TTC549 (cell line): ENCODE measurements around the gene RREB1.

Experiments
- FAIRE-seq: peaks from 2 replicates; lab custom pipeline; 2012; peaks lifted over from hg19 to GRCh38; lab: Jason Lieb, UNC

RREB1 gene

DNA sequence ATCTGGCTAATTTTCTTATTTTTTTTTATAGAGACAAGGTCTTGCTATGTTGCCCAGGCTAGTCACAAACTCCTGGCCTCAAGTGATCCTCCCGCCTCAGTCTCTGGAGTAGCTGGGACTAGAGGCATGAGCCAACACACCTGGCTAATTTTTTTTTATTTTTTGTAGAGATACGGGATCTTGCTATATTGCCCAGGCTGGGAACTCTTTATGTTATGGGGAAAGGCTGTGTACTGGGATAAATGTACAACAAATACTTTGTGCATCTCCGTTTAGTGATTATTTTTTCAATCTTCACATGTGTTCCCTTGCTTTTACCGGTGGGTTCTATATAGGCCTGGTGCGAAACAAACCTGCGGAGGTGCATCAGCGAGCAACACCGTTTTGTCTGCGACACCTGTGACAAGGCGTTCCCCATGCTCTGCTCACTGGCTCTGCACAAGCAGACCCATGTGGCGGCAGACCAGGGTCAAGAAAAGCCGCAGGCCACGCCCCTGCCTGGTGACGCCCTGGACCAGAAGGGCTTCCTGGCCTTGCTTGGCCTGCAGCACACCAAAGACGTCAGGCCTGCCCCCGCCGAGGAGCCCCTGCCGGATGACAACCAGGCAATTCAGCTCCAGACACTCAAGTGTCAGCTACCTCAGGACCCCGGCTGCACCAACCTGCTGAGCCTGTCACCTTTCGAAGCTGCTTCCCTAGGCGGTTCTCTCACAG lies 121.1 kb downstream of the RREB1 start:
- FAIRE-seq: no peak

DNA sequence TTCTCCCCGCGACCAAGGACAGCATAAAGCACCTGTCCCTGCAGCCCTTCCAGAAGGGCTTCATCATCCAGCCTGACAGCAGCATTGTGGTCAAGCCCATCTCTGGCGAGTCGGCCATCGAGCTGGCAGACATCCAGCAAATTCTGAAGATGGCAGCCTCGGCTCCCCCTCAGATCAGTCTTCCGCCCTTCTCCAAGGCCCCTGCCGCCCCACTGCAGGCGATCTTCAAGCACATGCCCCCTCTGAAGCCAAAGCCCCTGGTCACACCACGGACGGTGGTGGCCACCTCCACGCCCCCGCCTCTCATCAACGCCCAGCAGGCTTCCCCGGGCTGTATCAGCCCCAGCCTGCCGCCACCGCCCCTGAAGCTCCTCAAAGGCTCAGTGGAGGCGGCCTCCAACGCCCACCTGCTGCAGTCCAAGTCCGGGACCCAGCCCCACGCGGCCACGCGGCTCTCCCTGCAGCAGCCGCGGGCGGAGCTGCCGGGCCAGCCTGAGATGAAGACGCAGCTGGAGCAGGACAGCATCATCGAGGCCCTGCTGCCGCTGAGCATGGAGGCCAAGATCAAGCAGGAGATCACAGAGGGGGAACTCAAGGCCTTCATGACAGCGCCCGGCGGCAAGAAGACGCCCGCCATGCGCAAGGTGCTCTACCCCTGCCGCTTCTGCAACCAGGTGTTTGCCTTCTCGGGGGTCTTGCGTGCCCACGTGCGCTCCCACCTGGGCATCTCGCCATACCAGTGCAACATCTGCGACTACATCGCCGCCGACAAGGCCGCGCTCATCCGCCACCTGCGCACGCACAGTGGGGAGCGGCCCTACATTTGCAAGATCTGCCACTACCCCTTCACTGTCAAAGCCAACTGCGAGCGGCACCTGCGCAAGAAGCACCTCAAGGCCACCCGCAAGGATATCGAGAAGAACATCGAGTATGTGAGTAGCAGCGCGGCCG lies 121.9 kb downstream of the RREB1 start:
- no peak for FAIRE-seq

DNA sequence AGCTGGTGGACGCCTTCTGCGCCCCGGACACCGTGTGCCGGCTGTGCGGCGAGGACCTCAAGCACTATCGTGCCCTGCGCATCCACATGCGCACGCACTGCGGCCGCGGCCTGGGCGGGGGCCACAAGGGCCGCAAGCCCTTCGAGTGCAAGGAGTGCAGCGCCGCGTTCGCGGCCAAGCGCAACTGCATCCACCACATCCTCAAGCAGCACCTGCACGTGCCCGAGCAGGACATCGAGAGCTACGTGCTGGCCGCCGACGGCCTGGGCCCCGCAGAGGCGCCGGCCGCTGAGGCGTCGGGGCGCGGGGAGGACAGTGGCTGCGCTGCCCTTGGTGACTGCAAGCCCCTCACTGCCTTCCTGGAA lies 122.5 kb downstream of the RREB1 start:
- FAIRE-seq: no peak

DNA sequence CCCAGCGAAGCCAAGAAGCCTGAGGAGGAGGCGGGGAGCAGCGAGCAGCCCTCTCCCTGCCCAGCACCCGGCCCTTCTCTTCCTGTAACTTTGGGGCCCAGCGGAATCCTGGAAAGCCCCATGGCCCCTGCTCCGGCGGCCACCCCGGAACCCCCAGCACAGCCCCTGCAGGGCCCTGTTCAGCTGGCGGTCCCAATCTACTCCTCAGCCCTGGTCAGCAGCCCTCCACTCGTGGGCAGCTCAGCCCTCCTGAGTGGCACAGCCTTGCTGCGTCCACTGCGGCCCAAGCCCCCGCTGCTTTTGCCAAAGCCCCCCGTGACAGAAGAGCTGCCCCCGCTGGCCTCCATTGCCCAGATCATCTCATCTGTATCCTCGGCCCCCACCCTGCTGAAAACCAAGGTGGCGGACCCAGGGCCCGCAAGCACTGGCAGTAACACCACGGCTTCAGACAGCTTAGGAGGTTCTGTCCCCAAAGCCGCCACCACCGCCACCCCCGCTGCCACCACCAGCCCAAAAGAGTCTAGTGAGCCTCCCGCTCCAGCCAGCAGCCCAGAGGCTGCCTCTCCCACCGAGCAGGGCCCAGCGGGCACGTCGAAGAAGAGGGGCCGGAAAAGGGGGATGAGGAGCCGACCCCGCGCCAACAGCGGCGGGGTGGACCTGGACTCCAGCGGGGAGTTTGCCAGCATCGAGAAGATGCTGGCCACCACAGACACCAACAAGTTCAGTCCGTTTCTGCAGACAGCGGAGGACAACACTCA lies 123.4 kb downstream of the RREB1 start:
- FAIRE-seq: no peak

DNA sequence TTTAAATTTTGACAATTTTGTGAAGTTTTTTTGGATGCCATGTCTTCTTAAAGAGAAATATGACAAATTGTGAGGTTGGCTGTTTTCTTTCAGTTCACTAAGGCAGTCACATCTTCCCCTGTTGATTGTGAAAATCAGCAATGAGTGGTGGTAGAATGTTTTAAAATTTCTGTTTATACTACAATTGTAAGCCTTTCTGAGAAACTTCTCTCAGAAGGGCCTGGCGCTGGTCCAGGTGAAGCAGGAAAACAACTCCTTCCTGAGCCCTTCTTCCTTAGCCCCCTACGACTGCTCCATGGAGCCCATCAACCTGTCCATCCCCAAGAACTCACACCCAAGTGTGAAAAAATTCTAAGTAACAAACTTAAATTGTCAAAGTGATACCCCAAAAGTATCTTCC lies 124.6 kb downstream of the RREB1 start:
- no peak for FAIRE-seq

DNA sequence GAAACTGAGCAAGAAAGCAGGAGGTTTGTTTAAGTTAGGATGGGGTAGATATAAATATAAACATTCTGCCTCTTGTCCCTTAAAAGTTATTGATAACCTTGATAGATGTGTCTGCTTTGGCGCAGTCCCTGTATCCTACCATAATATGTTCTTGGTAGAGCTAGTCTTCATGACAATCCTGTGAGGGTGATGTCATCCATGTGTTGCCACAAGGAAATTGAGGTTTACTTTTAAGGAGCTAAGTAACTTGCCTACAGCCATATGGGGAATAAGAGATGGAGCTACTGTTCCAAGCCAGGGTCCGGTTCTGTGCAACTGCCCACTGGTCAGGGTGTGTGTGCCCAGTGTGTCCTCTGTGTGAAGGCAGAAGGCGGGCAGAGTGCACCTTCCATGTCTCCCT lies 126.8 kb downstream of the RREB1 start:
- FAIRE-seq: no peak

DNA sequence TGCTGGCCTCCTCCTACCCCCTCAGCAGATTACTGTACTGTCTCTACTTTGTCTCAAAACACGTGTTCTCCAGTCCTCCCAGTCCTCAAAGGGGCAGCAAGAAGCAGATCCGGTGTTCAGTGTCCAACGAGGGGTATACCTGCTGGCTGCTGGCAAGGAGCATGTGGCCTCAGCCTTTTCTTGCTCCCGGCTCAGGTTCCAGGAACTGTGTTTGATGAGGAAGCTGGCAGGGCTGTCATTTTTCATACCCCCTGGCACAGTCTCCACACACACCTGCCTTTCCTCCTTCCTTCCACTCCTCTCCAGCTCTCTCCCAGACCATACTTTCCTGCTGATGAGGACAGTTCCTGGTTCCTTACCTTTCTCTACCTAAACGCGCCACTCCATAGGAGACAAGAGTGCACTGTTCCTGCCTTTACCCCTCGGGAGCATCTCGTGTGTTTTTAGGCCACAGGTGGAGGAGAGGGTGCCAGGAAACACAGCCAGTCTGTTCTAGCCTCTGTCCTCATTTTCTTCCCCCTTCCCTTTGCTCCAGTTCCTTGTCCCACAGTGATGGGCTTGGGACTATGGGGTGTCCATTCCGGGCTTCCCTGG lies 128.0 kb downstream of the RREB1 start:
- no peak for FAIRE-seq

DNA sequence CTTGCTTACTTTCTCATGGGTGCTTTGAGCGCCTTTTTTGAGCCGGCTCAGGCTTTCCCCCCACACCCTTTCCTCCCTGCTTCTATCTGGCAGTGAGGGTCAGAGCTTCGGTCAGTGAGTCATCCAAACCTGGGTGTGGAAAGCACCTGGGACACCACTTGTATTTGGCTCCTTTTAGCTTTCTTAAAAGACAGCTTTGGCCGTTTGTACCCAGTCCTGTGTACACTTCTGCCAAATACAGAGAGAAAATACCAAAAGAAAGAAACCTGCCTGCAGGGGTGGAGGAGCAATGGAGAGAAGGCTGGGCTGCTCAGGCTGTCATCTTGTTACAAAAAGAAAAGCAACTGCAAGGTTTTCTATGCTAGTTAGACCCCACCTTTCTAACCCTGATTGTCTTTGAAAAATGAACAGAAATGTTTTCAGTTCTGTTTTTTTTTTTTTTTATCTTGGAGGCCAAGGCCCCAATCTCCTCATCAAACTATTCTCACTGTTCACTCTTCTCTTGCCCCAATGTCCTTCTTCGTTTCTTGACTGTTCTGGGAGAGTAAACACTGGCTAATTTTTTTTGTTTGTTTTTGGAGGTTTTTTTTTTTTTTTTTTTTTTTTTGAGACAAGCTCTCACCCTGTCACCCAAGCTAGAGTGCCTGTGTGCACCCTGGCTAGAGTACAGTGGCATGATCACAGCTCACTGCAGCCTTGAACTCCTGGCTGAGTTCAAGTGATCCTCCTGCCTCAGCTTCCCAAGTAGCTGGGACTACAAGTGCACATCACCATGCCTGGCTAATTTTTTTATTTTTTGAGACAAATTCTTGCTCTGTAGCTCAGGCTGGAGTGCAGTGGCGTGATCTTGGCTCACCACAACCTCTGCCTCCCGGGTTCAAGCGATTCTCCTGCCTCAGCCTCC lies 128.8 kb downstream of the RREB1 start:
- no peak for FAIRE-seq

DNA sequence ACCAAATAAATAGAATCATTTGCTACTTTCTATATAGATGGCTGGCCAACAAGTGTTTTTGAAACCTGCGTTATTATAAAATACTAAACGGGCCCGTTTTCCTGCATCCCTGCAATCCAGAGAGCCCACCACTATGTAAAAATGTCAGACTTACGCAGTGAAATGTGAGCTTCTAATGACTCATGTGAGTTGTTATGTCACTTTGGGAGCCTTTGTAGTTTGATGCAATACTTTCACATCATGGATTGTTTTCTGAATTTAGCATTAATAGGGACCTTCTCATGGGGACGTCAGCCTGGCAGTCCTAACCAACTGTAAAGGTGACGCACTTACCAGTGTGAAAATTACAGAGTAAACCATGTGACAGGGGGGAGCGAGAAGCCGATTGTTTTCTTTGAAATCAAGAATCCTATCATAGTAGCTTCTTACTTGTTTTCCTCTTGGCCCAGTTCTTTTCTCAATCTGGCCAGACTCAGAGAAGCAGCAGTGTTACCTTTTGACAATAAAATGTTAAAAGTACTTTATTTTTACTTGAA lies 130.0 kb downstream of the RREB1 start:
- FAIRE-seq: no peak

DNA sequence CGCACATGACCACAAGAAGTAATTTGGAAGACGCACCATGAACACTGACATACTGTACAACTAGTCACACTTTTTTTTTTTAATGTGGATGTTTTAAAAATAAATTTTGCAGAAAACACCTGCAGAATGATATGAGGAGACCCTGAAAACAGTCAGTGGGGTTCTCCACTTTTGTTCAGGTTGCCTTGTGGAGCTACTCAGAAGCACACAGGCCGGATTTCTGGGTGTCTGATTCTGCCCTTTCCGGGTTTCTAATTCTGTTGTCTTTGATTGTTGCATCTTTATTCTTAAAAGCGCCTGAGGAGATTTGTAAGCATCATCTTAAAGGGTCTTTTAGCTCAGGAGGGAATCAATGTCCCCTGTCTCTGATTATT lies 130.8 kb downstream of the RREB1 start:
- no peak for FAIRE-seq

DNA sequence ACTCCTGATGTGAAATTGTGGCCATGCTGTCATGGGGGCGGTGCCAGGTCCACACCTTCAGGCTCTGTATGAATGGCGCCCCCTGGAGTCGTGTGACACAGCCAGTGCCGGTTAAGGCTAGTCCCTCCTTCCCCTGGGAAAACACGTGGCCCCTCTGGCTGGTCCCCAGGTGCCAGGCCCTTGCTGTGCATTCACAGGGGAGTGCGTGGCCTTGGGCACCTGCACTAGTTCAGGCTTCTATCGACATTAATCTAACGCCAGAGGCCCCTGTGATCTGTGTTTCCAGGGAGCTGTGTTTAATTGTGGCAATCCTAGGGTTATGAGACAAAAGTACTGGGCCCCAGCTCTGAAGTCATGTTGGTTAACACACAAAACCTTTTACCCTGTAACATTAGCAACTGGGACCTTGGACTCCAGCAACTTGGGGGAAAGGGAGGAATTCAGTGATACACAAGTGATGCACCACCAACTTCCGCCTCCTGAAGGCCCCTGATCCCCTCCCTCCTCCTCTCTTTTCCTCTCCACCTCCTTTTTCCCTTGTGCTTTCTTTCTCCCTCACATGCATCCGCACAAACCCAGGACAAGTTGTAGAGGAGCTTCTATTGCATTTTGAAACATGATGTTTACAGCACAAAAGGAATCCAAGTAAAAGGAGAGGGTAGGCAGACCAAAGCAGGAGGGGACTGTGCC lies 131.3 kb downstream of the RREB1 start:
- FAIRE-seq: no peak

DNA sequence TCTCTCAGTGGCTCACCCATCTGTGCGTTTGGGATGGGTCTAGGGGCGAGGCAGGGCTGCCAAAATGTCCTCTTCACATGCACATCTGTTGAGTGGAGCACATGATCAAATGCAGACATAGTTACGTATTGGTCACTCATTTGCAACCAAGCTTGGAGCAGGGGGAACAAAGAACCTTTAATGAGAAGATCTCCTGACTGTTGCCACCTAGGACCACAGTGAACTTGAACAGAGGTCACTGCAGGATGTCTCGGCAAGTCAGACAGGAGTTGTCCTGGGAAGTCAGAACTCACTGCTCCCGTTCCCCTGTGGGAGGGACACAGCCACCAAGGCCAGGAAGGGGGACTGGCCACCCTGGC lies 131.8 kb downstream of the RREB1 start:
- FAIRE-seq: no peak

DNA sequence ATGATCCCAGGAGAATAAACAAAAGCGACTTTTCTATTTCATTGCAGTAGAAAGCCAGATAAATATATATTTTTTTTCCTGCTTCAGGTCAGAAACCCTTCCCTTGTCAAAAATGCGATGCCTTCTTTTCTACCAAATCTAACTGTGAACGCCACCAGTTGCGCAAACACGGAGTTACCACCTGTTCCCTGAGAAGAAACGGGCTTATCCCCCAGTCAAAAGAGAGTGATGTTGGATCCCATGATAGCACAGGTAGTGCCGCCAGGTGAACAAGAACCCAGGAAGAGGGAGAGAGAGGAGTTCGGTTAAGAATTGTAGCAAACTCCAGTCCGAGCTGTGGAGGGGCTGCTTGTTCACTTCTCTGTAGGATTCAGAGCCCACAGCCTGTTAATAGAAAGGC lies 132.6 kb downstream of the RREB1 start:
- no peak for FAIRE-seq

DNA sequence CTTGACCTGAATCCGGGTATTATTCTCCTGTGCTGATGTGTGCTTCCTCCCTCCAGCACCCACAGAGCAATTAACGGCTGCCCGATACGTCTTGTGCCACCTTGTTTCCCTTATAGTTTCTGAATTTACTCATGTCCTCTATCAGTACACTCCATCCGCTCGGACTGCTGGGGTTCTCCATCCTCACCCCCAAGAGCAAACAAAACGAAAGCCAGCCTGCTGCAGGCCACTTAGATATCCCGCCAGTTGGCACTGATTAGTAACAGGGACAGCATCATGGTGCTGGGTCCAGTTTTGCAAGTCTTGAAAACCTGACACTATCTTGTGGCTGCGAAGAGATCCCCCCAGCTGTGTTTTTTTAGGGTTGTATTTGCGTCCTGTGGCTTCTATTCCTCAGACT lies 133.4 kb downstream of the RREB1 start:
- FAIRE-seq: no peak

DNA sequence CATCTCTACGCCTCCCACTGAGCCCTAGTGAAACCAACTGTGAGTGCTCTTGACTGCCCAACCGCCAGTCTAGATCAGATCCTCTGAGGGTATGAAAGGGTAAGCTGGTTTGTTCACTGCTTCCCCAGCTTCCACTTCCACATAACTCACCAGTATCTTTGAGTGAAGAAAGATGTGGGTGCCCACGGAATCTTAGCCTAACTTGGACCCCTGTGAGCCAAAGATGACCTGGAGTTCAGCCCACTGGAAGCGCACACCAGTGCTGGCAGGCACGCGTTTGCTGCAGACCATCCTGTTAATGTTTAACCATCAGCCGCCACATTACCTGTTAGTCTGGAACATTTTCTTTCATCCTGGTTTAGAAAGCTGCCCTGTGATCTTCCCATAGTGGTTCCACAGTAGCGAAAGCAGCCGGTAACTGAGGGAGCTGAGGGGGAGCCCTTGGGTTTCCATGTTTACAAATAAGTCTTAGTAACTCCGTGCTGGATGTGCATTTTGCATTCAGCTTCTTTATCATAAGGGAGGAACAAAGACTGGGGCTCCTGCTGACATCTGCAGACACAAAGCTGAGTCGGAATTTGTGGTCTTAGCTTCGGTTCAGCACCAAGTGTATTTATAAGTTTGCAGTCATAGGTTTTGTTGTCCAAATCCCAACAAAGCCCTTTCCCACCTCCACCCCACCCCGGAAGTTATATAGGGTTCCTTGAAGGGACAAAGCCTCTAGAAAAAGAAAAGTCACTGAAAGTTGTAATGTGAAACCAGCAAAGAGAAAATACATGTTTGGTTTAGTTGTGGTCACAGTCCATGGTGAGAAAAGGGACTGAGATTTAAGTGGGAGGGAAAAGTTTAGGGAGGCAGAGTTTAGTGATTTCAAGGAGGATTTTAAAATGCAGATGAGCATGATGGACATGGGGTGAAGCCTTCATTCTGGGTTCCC lies 134.2 kb downstream of the RREB1 start:
- no peak for FAIRE-seq

DNA sequence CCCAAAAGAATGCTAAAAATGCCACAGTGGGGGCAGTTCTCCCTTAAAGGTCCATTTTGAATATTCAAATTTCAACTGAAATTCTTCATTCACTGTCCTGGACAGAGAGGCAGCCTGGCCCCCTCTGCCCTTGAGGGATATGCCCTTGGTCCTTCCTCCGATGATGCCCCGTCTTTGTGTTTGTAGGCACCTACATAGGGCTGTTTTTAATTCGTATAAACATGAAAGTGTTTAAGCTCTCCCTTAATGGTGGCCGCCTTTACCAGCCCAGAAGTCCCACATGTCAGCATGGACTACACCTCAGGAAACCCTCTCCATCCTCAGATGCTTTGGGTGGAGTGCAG lies 135.0 kb downstream of the RREB1 start:
- no peak for FAIRE-seq

DNA sequence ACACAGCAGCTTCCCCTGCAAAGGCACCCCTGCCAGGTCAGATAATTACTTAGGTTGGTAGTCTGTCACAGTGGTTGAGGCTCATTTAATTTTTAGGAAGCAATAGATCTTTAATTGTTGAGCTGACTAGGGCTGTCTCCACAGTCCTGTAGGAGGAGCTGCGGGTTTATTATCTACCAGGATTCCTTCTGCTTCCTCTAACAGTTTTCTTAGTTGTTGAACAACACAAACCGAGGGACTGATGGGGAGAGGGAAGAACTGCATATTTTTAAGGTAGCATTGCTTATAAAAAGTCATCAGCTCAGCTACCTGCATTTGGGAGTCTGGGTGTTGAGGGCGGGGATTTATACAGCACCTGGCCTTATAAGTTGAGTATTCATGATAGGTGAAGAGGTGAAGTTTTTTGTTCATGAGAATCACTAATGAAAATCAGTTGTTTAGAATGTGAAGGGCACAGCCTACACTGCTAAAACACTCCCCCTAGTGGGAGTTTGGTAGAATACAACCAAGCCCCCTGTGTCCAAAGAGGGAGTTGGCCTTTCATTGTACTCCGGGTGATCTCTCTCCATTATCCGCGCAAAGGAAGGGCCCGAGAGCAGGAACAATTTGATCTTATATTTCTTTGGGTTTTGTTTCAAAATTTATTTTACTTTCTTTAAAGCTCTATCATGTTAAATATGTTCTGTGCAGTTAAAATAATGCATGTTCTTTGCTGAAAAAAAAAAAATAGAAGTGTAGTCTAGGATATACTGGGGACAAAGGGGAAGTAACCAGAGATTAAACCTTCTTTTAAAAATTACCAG lies 135.6 kb downstream of the RREB1 start:
- FAIRE-seq: no peak

DNA sequence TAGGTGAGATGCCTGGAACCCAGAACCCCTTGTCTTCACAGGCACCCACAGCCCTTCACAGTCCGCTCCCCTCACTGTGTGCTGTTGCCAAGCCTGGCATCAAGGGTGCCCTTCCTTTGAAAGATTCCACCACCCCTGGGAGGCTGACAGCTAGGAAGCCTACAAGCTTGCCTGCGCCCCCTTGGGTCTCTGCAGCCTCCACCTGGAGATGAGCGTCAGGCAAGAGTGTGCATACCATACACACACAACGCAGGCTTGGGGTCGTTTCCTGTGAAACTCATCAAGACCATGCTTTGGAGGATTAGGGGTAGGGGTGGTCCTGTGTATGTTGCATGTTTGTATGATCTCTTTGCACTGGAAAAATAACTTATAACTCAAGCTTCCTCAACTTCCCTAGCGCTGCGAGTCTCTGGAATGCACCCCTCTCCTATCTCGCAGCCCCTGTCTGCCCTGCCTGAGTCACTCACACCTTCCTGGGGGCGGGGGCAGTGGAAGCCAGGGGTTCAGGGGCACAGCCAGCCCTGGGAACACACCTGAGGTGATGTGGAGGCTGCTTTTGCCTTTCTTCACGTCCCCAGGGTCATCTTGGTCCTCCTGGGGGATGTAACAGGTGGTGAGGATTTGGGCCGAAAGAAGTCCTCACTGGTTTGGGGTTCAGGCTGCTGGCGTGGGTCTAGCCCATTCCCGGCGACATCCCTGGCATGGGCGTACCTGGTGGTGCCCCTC lies 138.1 kb downstream of the RREB1 start:
- no peak for FAIRE-seq
